Bronchial epithelial cell (primary cell): Measurements from ENCODE around the gene ZBTB38. TPM values are rescaled to one million over a fixed set of nuclear protein-coding genes. Genes with fewer than 3 reads are reported as not detected.

Experiments
- DNase-seq: peaks from one replicate; pipeline ENCODE4 v3.0.0-alpha.2; 2010; ENCODE audit warnings: low read depth
- FAIRE-seq: peaks from 2 replicates; lab custom pipeline; 2011; peaks lifted over from hg19 to GRCh38; lab: Jason Lieb, UNC
- H3K27me3 ChIP-seq: 2 replicates; pipeline ENCODE4 v1.5.1; 2011; ENCODE audit warnings: low read length; ENCODE audit not compliant: control insufficient read depth, insufficient read depth
- H3K36me3 ChIP-seq: 2 replicates; pipeline ENCODE4 v1.5.1; 2011; ENCODE audit warnings: low read length; ENCODE audit not compliant: control insufficient read depth, insufficient read depth
- H3K4me3 ChIP-seq: 2 replicates; pipeline ENCODE4 v1.5.1; 2011; ENCODE audit warnings: mild to moderate bottlenecking, low read depth, low read length, control low read depth
- CTCF ChIP-seq: IDR thresholded peaks from 2 replicates; pipeline ENCODE4 v1.5.1; 2011; ENCODE audit warnings: mild to moderate bottlenecking, moderate library complexity, low read length, control low read depth, inconsistent platforms; ENCODE audit not compliant: insufficient read depth, severe bottlenecking
- total RNA-seq: library from RNA; depleted of rRNA; stranded (reverse); fragments of >200 nt; gene quantifications from 2 replicates; pipeline ENCODE4 v1.2.1, GENCODE V29; 2014

Gene ZBTB38
- total RNA-seq, 1 donor from 2014 or later: 59.0 TPM

- no peaks in the 10 kb centered on the region for H3K27me3 ChIP-seq
- no peak for TF ChIP-seq CTCF
- no peak overlapping the region for H3K4me3 ChIP-seq
- H3K36me3 ChIP-seq: peaks cover 9% of the 10 kb centered on the region
- no peak for FAIRE-seq
- no peak for DNase-seq
These were observed 32.8 kb downstream of the ZBTB38 start for GRCh38 chr3:141401095-141401494.

- FAIRE-seq (no peak), DNase-seq (no peak)
- Histone ChIP-seq H3K4me3 (peak overlapping the region; percentile 68), H3K27me3 (no peaks in the 10 kb centered on the region), H3K36me3 (peaks cover 9% of the 10 kb centered on the region)
- TF ChIP-seq CTCF: no peak
These were observed 33.5 kb downstream of the ZBTB38 start for GRCh38 chr3:141401573-141402475.

GRCh38 chr3:141402476-141403171 lies 34.3 kb downstream of the ZBTB38 start:
- peak overlapping the region; percentile 68 for H3K4me3 ChIP-seq
- TF ChIP-seq CTCF: no peak
- peaks cover 8% of the 10 kb centered on the region for H3K36me3 ChIP-seq
- DNase-seq (no peak), FAIRE-seq (no peak)
- H3K27me3 ChIP-seq: no peaks in the 10 kb centered on the region

- FAIRE-seq: no peak
- H3K36me3 ChIP-seq: peaks cover 8% of the 10 kb centered on the region
- H3K4me3 ChIP-seq: no peak overlapping the region
- no peak for TF ChIP-seq CTCF
- no peak for DNase-seq
- H3K27me3 ChIP-seq: no peaks in the 10 kb centered on the region
These were observed 35.3 kb downstream of the ZBTB38 start for GRCh38 chr3:141403576-141403975.

GRCh38 chr3:141405025-141405424 lies 36.7 kb downstream of the ZBTB38 start:
- Histone ChIP-seq H3K4me3 (no peak overlapping the region), H3K27me3 (no peaks in the 10 kb centered on the region), H3K36me3 (peaks cover 8% of the 10 kb centered on the region)
- TF ChIP-seq CTCF: no peak
- DNase-seq (peak; percentile 78), FAIRE-seq (no peak)
